BJ (cell line): ENCODE data around the gene AOPEP. TPM values are rescaled to one million over a fixed set of nuclear protein-coding genes. Genes with fewer than 3 reads are reported as not detected.

ENCODE experiments used
- CTCF ChIA-PET: fragments of 350-600 bp; formaldehyde crosslinking; extraction: SDS; loops from one replicate; lab custom pipeline; 2021; ENCODE audit warnings: antibody characterized with exemption, inconsistent platforms; lab: Yijun Ruan, JAX
- POLR2A ChIA-PET: fragments of 300-600 bp; sonication (Branson Sonifier 250); formaldehyde crosslinking; extraction: SDS; loops from one replicate; lab custom pipeline; 2021; ENCODE audit warnings: antibody characterized with exemption; lab: Charles Lee
- DNase-seq: peaks from one replicate; pipeline ENCODE4 v3.0.0-alpha.2; 2011; ENCODE audit warnings: low read depth
- H3K27me3 ChIP-seq: 2 replicates; pipeline ENCODE4 v1.6.0; 2011; ENCODE audit warnings: low read length; ENCODE audit not compliant: control insufficient read depth, insufficient read depth
- H3K36me3 ChIP-seq: 2 replicates; pipeline ENCODE4 v1.5.1; 2011; ENCODE audit warnings: low read length; ENCODE audit not compliant: control insufficient read depth, insufficient read depth
- H3K4me3 ChIP-seq: 2 replicates; pipeline ENCODE4 v1.5.1; 2011; ENCODE audit warnings: low read depth, mild to moderate bottlenecking, control low read depth, low read length
- CTCF ChIP-seq: IDR thresholded peaks from 2 replicates; pipeline ENCODE4 v1.5.1; 2011; ENCODE audit warnings: low read depth, mild to moderate bottlenecking, control low read depth, inconsistent platforms, low read length, moderate library complexity; ENCODE audit not compliant: insufficient read depth
- polyA plus RNA-seq: library from polyadenylated mRNA; depleted of rRNA; stranded (reverse); fragments of >200 nt; gene quantifications from 2 replicates; pipeline ENCODE4 v1.2.3, GENCODE V29; 2011

The AOPEP gene
- polyA plus RNA-seq, 1 experiment = 52.1 TPM

- Histone ChIP-seq H3K27me3 (no peaks in the 10 kb centered on the region), H3K4me3 (peak overlapping the region; percentile 18), H3K36me3 (peaks cover 5% of the 10 kb centered on the region)
- TF ChIP-seq CTCF = no peak
- CTCF ChIA-PET = no interaction called here
- no peak for DNase-seq
- POLR2A ChIA-PET = no interaction called here
Measured at GRCh38 chr9:95055851-95056551, 329.5 kb downstream of the AOPEP start.

GRCh38 chr9:95057101-95057500 is 330.6 kb downstream of the AOPEP start:
- Histone ChIP-seq H3K36me3 (peaks cover 5% of the 10 kb centered on the region), H3K4me3 (peak overlapping the region; percentile 15; the same call in 1 of the 2 replicates), H3K27me3 (no peaks in the 10 kb centered on the region)
- TF ChIP-seq CTCF = no peak
- ChIA-PET POLR2A (no interaction called here), CTCF (interaction anchor here (0.8 to 1.2 kb wide), 2 partner anchors 112 to 375 kb away, joined by 4 read pairs; no protein-coding TSS in a partner anchor)
- DNase-seq = no peak

GRCh38 chr9:95058121-95058785 is 331.8 kb downstream of the AOPEP start:
- peaks cover 15% of the 10 kb centered on the region for H3K36me3 ChIP-seq
- H3K27me3 ChIP-seq = no peaks in the 10 kb centered on the region
- POLR2A ChIA-PET = no interaction called here
- CTCF ChIA-PET = no interaction called here
- H3K4me3 ChIP-seq = no peak overlapping the region
- no peak for DNase-seq
- no peak for TF ChIP-seq CTCF

- no peak for TF ChIP-seq CTCF
- Histone ChIP-seq H3K27me3 (no peaks in the 10 kb centered on the region), H3K4me3 (no peak overlapping the region), H3K36me3 (peaks cover 20% of the 10 kb centered on the region)
- ChIA-PET POLR2A (no interaction called here), CTCF (interaction anchor here (0.6 kb wide), 1 partner anchor 78 kb away, joined by 3 read pairs; no protein-coding TSS in a partner anchor)
- DNase-seq = no peak
Measured at GRCh38 chr9:95058795-95059386, 332.4 kb downstream of the AOPEP start.

- no peak for TF ChIP-seq CTCF
- ChIA-PET POLR2A (no interaction called here), CTCF (no interaction called here)
- DNase-seq = no peak
- Histone ChIP-seq H3K27me3 (no peaks in the 10 kb centered on the region), H3K36me3 (peaks cover 23% of the 10 kb centered on the region), H3K4me3 (no peak overlapping the region)
Measured at GRCh38 chr9:95060234-95060633, 333.7 kb downstream of the AOPEP start.
